A673 (cell line): ENCODE results near the gene NCLN. TPM values are rescaled to one million over a fixed set of nuclear protein-coding genes. Genes with fewer than 3 reads are reported as not detected.

ENCODE experiments used
- BruUV-seq: library from RNA; stranded (reverse); fragments of 400-500 nt; replicated peaks from 2 replicates; lab custom pipeline; 2021; lab: Mats Ljungman, UMichigan
- CTCF ChIA-PET: fragments of 300-600 bp; sonication (Branson Sonifier 250); formaldehyde crosslinking; loops from one replicate; lab custom pipeline; 2022; ENCODE audit warnings: antibody characterized with exemption; lab: Charles Lee
- POLR2A ChIA-PET: fragments of 300-600 bp; sonication (Branson Sonifier 250); formaldehyde crosslinking; loops from one replicate; lab custom pipeline; 2022; ENCODE audit warnings: antibody characterized with exemption; ENCODE audit not compliant: low non-redundant PET; lab: Charles Lee
- DNase-seq: peaks from one replicate; pipeline ENCODE4 v3.0.0-alpha.2; 2015; ENCODE audit warnings: low spot score
- H3K27ac ChIP-seq: fragments of 200-600 bp; sonication (generic); 2 replicates; pipeline ENCODE4 v1.5.1; 2016; ENCODE audit warnings: mixed run types, low read depth, mild to moderate bottlenecking, mixed read lengths, antibody characterized with exemption, low read length; ENCODE audit not compliant: poor library complexity, severe bottlenecking
- H3K27me3 ChIP-seq: fragments of 200-600 bp; sonication (generic); replicated peaks from 2 replicates; pipeline ENCODE4 v1.6.1; 2017; ENCODE audit warnings: mixed run types, low read depth, mild to moderate bottlenecking, mixed read lengths, antibody characterized with exemption, low read length; ENCODE audit not compliant: insufficient read depth, poor library complexity
- H3K36me3 ChIP-seq: fragments of 200-600 bp; sonication (generic); 2 replicates; pipeline ENCODE4 v1.6.1; 2016; ENCODE audit warnings: mixed run types, mild to moderate bottlenecking, mixed read lengths, antibody characterized with exemption, low read length; ENCODE audit not compliant: insufficient read depth, poor library complexity, severe bottlenecking
- H3K4me1 ChIP-seq: fragments of 200-600 bp; sonication (generic); 2 replicates; pipeline ENCODE4 v1.6.1; 2017; ENCODE audit warnings: mixed run types, mild to moderate bottlenecking, mixed read lengths, antibody characterized with exemption, low read length; ENCODE audit not compliant: insufficient read depth, poor library complexity, severe bottlenecking
- H3K4me3 ChIP-seq: fragments of 200-600 bp; sonication (generic); 2 replicates; pipeline ENCODE4 v1.5.1; 2016; ENCODE audit warnings: low read depth, mixed run types, mild to moderate bottlenecking, mixed read lengths, low read length; ENCODE audit not compliant: poor library complexity, severe bottlenecking
- H3K9me3 ChIP-seq: fragments of 200-600 bp; sonication (generic); 2 replicates; pipeline ENCODE4 v1.6.1; 2016; ENCODE audit warnings: mixed run types, low read depth, mild to moderate bottlenecking, mixed read lengths, antibody characterized with exemption, low read length; ENCODE audit not compliant: poor library complexity, severe bottlenecking
- CTCF ChIP-seq: fragments of 300-800, 200-600 bp; sonication (generic); conservative IDR thresholded peaks from 2 replicates; pipeline ENCODE4 v1.5.1; 2017; ENCODE audit warnings: low read depth, mild to moderate bottlenecking, antibody characterized with exemption, low read length, moderate library complexity, mixed read lengths
- EZH2 ChIP-seq: fragments of 200-600 bp; sonication (generic); IDR thresholded peaks from 2 replicates; pipeline ENCODE4 v1.6.1; 2017; ENCODE audit warnings: borderline replicate concordance, low read depth, mild to moderate bottlenecking, mixed read lengths, antibody characterized with exemption, low read length; ENCODE audit not compliant: poor library complexity, severe bottlenecking
- intact Hi-C: fragments of 100-400 bp; cut with micrococcal nuclease; formaldehyde crosslinking; loops from one replicate; pipeline ENCODE4 v1.10.0; 2022; ENCODE audit not compliant: unreplicated experiment
- total RNA-seq: library from RNA; stranded (reverse); gene quantifications from 2 replicates; pipeline ENCODE4 v1.2.3, GENCODE V29; 2021

NCLN gene
- total RNA-seq, 1 experiment from 2014 or later = 122 TPM

GRCh38 chr19:3179739-3180293, 5.9 kb upstream of the NCLN start:
- Histone ChIP-seq H3K4me1 (peaks cover 4% of the 10 kb centered on the region), H3K9me3 (no peaks in the 10 kb centered on the region), H3K27ac (no peak overlapping the region), H3K27me3 (no peaks in the 10 kb centered on the region), H3K4me3 (no peak overlapping the region), H3K36me3 (no peaks in the 10 kb centered on the region)
- intact Hi-C loops = no loop called here
- BruUV-seq = no TSS peak
- TF ChIP-seq CTCF = no peak
- TF ChIP-seq EZH2 = no peak
- POLR2A ChIA-PET = no interaction called here
- DNase-seq = no peak
- CTCF ChIA-PET = no interaction called here

GRCh38 chr19:3183721-3184641, 1.7 kb upstream of the NCLN start:
- peaks cover 5% of the 10 kb centered on the region for H3K36me3 ChIP-seq
- no peak overlapping the region for H3K4me3 ChIP-seq
- no peak for DNase-seq
- H3K27me3 ChIP-seq = no peaks in the 10 kb centered on the region
- H3K4me1 ChIP-seq = peaks cover 17% of the 10 kb centered on the region
- no peak overlapping the region for H3K27ac ChIP-seq
- TF ChIP-seq EZH2 (no peak), CTCF (no peak)
- H3K9me3 ChIP-seq = no peaks in the 10 kb centered on the region
- intact Hi-C loops = no loop called here
- ChIA-PET POLR2A (no interaction called here), CTCF (no interaction called here)
- no TSS peak for BruUV-seq

- Histone ChIP-seq H3K9me3 (no peaks in the 10 kb centered on the region), H3K36me3 (peaks cover 8% of the 10 kb centered on the region), H3K27ac (peak overlapping the region; percentile 82), H3K27me3 (no peaks in the 10 kb centered on the region), H3K4me3 (peak overlapping the region; percentile 98), H3K4me1 (peaks cover 17% of the 10 kb centered on the region)
- BruUV-seq = no TSS peak
- POLR2A ChIA-PET = no interaction called here
- CTCF ChIA-PET = no interaction called here
- peak; percentile 88 for DNase-seq
- no peak for TF ChIP-seq CTCF
- TF ChIP-seq EZH2 = no peak
- intact Hi-C loops = no loop called here
These were observed 776 bp upstream of the NCLN start for GRCh38 chr19:3184847-3185460.
